ENCODE measurements around the gene FRMD3. TPM values are rescaled to one million over a fixed set of nuclear protein-coding genes. Genes with fewer than 3 reads are reported as not detected.

FRMD3 gene
- total RNA-seq, 1 experiment from 2014 or later = 2.4 TPM

DNA sequence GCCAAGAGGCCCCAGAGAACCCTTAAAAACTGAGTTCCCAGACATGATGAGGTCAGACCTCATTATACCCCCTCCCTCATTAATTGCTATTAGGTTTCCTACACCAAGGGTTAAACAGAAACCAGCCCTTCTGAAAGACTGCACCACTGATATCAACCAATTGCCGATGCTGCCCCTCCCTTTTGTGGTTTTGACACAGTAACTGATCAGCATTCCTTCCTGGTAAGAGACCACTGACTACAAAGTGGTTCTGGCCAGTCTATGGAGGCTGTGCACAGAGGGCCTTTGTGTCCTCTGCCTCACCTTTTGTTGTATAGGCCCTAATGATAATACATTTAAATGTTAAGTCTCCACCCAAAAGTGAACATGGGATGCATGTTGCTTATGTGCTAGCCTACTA is 201.5 kb downstream of the FRMD3 start:
- DNase-seq (ENCODE audit: low read depth) = no peak

DNA sequence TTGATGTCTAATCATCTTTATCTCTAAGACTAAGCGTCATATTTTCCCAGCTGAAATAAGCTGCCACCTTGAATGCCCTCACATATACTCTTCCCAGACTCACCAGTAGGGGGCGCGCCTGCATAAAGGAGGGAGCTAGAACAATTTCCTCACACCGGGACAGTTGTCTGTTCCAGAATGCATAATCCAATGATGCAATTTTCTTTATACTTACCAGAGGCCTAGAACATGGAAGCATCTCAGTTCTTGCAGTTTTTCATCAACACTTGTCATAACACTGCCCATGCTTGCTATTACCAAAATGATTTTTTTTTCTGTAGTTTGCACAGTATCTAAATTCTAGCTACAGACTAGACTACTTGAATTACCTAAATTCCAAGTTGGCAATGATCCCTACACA is 203.9 kb downstream of the FRMD3 start:
- DNase-seq (ENCODE audit: low read depth) = peak; percentile 65

GRCh38 chr9:83330207-83331196 is 207.7 kb downstream of the FRMD3 start:
- DNase-seq (ENCODE audit: low read depth) = no peak

- DNase-seq (ENCODE audit: low read depth) = no peak
These were observed 210.2 kb downstream of the FRMD3 start for GRCh38 chr9:83327750-83328622.

GRCh38 chr9:83327323-83327722 is 210.9 kb downstream of the FRMD3 start:
- no peak for DNase-seq (ENCODE audit: low read depth)

GRCh38 chr9:83323148-83323547 is 215.1 kb downstream of the FRMD3 start:
- no peak for DNase-seq (ENCODE audit: low read depth)

- DNase-seq (ENCODE audit: low read depth) = no peak
These were observed 215.8 kb downstream of the FRMD3 start for GRCh38 chr9:83322438-83322837.

GRCh38 chr9:83317244-83317643 is 221.0 kb downstream of the FRMD3 start:
- DNase-seq (ENCODE audit: low read depth) = no peak

GRCh38 chr9:83315649-83316048 is 222.6 kb downstream of the FRMD3 start:
- DNase-seq (ENCODE audit: low read depth) = no peak

DNA sequence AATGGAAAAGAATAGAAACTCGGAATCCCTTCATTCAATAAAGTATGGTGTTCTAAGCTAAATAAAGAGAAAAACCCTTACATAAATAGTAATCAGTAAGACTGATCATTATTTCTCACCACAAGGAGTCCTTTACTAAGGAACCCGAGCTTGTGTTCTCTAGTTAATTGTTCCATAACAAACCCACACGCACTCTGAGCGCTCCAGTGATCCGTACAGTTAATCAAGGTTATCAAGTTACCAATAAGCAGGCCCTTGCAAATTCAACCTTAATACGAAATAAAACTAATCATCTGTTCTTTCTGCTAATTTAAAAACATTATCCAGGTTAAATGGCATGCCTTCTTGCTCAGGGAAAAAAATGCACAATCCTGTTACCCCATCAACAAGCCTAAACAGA is 224.4 kb downstream of the FRMD3 start:
- no peak for DNase-seq (ENCODE audit: low read depth)

DNA sequence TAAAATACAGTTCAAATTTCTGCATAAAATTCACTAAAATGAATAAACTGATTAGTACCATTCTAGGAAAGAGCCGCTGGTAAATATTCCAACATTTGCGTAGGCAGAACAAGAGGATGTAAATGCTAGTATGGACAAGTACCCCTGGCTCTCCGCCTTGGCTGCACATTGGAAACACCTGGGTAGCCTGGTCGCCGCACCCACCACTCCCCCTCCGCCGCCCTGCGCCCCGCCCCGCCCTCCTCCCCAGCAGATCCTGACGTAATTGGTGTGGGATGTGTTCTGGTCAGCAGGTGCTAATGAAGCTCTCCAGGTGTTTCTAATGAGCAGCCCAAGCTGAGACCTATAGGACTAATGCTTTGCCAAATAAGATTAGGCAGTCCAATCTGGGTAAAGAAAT is 225.7 kb downstream of the FRMD3 start:
- DNase-seq (ENCODE audit: low read depth) = no peak

DNA sequence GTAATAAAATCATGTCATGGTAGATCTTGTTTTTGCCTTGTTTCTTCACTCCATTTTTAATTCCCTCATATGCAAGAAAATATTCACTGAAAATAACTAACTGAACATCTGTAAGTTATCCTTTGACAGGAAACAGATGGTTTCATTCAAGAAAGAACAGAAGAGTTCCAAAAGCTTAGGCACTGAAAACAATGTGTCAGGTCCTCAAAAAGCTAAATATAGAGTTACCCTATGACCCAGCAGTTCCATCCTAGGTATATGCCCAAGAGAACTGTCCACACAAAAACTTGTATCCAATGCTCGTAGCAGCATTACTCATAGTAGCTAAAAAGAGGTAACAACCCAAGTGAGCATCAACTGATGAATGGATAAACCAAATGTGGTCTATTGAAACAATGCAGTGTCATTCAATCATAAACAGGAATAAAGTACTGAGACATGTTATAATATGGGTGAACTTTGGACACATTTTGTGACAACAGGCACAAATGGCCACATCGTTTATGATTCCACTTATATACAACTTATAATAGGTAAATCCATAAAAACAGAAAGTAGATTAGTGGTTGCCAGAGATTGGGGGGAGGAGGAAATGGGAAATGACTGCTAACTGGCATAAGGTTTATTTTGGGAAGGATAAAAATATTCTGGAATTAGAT is 231.0 kb downstream of the FRMD3 start:
- DNase-seq (ENCODE audit: low read depth) = no peak

GRCh38 chr9:83304686-83305085 is 233.5 kb downstream of the FRMD3 start:
- peak; percentile 78 for DNase-seq (ENCODE audit: low read depth)

- peak; percentile 36 for DNase-seq (ENCODE audit: low read depth)
These were observed 238.6 kb downstream of the FRMD3 start for GRCh38 chr9:83299571-83299970.

- no peak for DNase-seq (ENCODE audit: low read depth)
These were observed 239.1 kb downstream of the FRMD3 start for GRCh38 chr9:83299094-83299493.

GRCh38 chr9:83296123-83296522 is 242.1 kb downstream of the FRMD3 start:
- no peak for DNase-seq (ENCODE audit: low read depth)

DNA sequence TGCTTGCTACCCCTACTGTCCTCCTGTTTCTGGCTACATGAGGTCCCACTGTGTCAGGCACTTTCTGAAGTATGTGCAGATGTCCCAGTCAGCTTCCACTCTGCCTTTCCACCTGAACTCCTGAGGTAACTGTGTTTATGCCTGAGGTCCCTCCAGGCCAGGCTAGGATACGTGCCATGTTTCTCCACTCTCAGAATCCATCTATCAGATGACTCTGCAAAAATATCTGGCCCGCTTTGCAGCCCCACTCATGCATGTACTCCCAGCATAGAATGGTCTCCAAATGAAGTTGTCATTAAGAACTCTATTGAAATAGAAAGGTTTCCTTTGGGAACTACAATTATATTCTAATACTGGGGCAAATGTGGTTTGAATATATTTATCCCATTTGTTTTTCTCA is 243.4 kb downstream of the FRMD3 start:
- no peak for DNase-seq (ENCODE audit: low read depth)

DNA sequence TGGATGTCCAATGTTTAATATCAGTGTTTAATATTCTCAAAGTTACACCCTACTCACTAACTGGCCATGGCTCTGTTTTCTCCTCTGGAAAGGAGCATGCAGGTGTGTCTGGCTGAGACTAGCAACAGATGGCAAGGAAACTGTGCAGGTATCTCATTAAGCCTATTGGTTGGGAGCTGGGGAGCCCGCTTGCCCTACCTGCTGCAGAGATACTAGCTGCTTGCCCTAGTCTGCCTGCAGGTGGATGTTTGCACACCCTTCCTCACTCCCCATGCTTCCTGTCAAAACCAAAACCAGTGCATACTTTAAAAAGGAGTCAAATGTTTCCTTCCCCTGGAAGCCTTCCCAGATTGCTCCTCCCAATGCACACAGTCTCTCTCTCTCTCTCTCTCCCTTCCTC is 247.0 kb downstream of the FRMD3 start:
- DNase-seq (ENCODE audit: low read depth) = no peak

GRCh38 chr9:83290692-83291091 is 247.5 kb downstream of the FRMD3 start:
- DNase-seq (ENCODE audit: low read depth) = no peak

GRCh38 chr9:83287021-83287420 is 251.2 kb downstream of the FRMD3 start:
- DNase-seq (ENCODE audit: low read depth) = no peak

DNA sequence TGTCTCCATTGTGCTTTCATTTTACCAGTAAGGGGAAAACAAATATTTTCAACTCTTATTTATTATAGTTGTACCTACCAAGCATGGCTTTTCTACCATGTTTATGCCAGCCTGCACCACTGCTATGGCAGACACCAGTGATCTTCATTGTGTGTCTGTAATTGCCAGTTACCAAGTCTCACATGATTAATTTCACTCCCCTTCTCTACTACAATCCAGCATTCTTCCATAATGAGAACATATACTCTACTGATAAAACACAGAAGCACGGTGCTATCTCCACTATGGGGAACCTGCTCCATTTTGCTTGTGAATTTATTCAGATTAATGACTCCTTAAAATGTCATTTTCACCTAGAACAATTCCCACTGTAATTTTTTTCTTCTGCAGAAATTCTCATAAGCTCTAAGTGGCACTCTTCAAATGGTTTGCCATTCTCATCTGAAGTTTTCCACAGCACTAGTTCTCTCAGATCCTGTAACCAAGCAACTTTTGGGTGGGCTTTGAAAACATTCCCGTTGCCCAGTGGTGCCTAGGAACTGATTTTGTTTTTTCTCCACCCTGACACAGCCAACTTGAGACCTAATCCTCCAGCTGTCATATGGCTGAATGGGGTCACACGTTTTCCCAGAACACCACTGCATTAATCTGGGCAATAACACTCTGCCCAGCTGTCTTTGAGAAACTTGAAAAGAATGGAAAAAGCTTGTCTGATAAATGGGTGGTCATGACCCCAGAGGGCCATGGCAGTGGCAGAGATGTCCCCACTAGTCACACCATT is 252.6 kb downstream of the FRMD3 start:
- DNase-seq (ENCODE audit: low read depth) = no peak
